ENCODE measurements around the gene HTR7. TPM values are rescaled to one million over a fixed set of nuclear protein-coding genes. Genes with fewer than 3 reads are reported as not detected.

Gene HTR7
- total RNA-seq, 2 experiments from 2014 or later = not detected

DNA sequence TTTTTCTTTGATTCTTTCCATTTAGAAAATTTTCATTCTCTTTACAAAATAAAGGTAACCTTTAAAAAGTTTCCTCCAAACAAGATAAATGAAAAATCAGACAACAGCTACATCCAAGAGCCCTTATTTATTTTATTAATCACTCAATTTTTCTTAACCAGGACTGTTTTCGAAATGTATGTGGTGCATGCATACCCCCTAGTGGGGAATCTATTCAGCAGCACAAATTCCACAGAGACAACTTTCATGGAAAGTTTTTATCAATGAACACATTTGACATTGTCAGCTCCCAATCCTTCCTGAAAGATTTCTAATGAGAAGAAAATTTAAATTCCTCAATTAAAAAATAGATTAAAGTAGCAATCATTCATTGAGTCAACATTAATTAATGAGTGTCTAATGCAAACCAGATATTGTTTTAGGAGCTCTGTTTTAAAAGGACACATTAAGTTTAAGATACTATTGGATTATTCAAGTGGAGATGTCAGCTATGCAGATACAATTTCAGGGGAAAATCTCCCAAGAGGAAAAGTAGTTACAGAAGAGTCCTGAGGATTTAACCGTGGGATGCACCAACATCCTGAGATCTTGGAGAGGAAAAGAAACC, 5.2 kb upstream of the HTR7 start:
- DNase-seq (no peak), ATAC-seq (no peak)
- H3K27ac Mint-ChIP-seq = no peak overlapping the region
- intact Hi-C loops (cut with micrococcal nuclease) = loop anchor here (5.0 kb wide), 1 partner anchor 1071 kb away; no protein-coding TSS in a partner anchor
- POLR2A ChIA-PET = no interaction called here
- no peak overlapping the region for H3K4me3 Mint-ChIP-seq
- no peaks in the 10 kb centered on the region for H3K36me3 Mint-ChIP-seq (ENCODE audit: low read depth)
- peaks cover 50% of the 10 kb centered on the region for H3K27me3 Mint-ChIP-seq
- no peaks in the 10 kb centered on the region for H3K9me3 Mint-ChIP-seq
- H3K4me1 Mint-ChIP-seq (ENCODE audit: low read depth) = peaks cover 9% of the 10 kb centered on the region
- CTCF ChIA-PET = interaction anchor here (0.9 to 5.6 kb wide), 11 partner anchors 9 to 387 kb away, joined by 3 to 56 read pairs (median 3); partner anchors contain the start of gene RPP30
- TF ChIP-seq, protein P1, sequence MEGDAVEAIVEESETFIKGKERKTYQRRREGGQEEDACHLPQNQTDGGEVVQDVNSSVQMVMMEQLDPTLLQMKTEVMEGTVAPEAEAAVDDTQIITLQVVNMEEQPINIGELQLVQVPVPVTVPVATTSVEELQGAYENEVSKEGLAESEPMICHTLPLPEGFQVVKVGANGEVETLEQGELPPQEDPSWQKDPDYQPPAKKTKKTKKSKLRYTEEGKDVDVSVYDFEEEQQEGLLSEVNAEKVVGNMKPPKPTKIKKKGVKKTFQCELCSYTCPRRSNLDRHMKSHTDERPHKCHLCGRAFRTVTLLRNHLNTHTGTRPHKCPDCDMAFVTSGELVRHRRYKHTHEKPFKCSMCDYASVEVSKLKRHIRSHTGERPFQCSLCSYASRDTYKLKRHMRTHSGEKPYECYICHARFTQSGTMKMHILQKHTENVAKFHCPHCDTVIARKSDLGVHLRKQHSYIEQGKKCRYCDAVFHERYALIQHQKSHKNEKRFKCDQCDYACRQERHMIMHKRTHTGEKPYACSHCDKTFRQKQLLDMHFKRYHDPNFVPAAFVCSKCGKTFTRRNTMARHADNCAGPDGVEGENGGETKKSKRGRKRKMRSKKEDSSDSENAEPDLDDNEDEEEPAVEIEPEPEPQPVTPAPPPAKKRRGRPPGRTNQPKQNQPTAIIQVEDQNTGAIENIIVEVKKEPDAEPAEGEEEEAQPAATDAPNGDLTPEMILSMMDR (IDR thresholded peaks at IDR 0.05) = peak; percentile 73

DNA sequence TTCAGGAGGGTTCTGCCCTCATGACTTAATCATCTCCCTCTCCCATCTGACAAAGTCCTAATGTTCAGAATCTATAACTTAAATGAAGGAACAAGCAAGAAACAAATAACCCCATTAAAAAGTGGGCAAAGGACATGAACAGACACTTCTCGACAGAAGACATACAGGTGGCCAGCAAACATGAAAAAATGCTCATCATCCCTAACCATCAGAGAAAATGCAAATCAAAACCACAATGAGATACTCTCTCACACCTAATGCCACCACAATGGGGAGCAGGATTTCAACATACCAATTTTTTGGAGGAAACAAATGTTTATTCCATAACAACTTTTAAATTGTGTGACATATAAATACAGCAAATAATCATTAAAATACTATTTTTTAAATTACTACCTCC, 3.0 kb upstream of the HTR7 start:
- POLR2A ChIA-PET = no interaction called here
- H3K9me3 Mint-ChIP-seq = no peaks in the 10 kb centered on the region
- intact Hi-C loops (cut with micrococcal nuclease) = loop anchor here (5.0 kb wide), 1 partner anchor 1068 kb away; no protein-coding TSS in a partner anchor

DNA sequence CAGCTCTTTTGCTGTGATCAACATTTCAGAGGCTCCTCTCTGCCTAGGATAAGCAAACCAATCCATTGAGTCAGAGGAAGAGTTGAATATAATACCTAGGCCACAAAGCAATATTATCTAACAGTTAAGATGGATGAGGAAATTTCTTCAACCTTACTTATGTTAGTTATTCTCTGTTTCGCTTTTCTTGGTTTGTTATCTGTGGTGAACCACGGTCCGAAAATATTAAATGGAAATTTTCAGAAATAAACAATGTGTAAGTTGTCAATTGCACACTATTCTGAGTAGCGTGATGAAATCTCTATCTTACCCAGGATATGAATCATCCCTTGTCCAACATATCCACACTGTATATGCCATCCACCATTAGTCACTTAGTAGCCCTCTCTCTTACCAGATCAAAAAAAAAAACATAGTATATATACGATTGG, 1.5 kb upstream of the HTR7 start:
- H3K4me3 Mint-ChIP-seq = no peak overlapping the region
- ChIA-PET POLR2A (no interaction called here), CTCF (no interaction called here)
- H3K27ac Mint-ChIP-seq = no peak overlapping the region
- intact Hi-C loops (cut with micrococcal nuclease) = loop anchor here (5.0 kb wide), 1 partner anchor 107 kb away; no protein-coding TSS in a partner anchor
- TF ChIP-seq, protein P1 (IDR thresholded peaks at IDR 0.05) = no peak
- H3K4me1 Mint-ChIP-seq (ENCODE audit: low read depth) = peaks cover 13% of the 10 kb centered on the region
- H3K27me3 Mint-ChIP-seq = peaks cover 59% of the 10 kb centered on the region
- ATAC-seq (peak; percentile 44), DNase-seq (no peak)
- no peaks in the 10 kb centered on the region for H3K36me3 Mint-ChIP-seq (ENCODE audit: low read depth)
- no peaks in the 10 kb centered on the region for H3K9me3 Mint-ChIP-seq

More for the DNA sequence above, 3.0 kb upstream of the HTR7 start:
- no peak overlapping the region for H3K4me3 Mint-ChIP-seq
- peaks cover 56% of the 10 kb centered on the region for H3K27me3 Mint-ChIP-seq
- DNase-seq (no peak), ATAC-seq (no peak)
- no peak overlapping the region for H3K27ac Mint-ChIP-seq
- H3K36me3 Mint-ChIP-seq (ENCODE audit: low read depth) = no peaks in the 10 kb centered on the region
- TF ChIP-seq, protein P1 (IDR thresholded peaks at IDR 0.05) = no peak
- peaks cover 13% of the 10 kb centered on the region for H3K4me1 Mint-ChIP-seq (ENCODE audit: low read depth)
- CTCF ChIA-PET = interaction anchor here (5.6 kb wide), 1 partner anchor 110 kb away, joined by 56 read pairs; no protein-coding TSS in a partner anchor

DNA sequence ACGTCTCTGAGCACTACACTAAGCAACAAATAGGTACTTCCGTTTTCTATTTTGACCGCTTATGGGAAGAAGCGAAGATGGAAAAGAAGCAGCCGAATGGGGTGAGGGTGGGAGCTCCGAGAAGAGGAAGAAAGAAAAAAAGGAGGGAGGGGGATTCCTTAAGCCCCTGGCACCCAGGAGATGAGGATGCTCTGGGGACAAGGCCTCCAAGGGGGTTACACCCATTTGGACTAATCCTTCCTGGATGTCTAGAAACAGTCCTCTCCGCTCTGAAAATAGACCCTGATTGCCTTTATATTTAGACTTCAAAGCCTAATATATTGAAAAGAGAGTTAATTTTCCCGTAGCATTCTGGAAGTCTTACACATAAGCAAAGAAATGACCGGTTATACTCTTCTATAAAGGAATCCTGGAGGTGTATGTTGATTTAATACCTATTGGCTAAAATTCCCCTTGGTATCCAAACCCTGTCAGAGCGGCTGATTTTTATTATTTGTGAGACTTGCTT, 676 bp upstream of the HTR7 start:
- H3K27ac Mint-ChIP-seq = no peak overlapping the region
- H3K4me1 Mint-ChIP-seq (ENCODE audit: low read depth) = peaks cover 13% of the 10 kb centered on the region
- H3K36me3 Mint-ChIP-seq (ENCODE audit: low read depth) = no peaks in the 10 kb centered on the region
- TF ChIP-seq, protein P1 (IDR thresholded peaks at IDR 0.05) = no peak
- intact Hi-C loops (cut with micrococcal nuclease) = loop anchor here (5.0 kb wide), 1 partner anchor 106 kb away; no protein-coding TSS in a partner anchor
- H3K4me3 Mint-ChIP-seq = peak overlapping the region; percentile 74
- H3K9me3 Mint-ChIP-seq = no peaks in the 10 kb centered on the region
- ATAC-seq = no peak
- H3K27me3 Mint-ChIP-seq = peaks cover 60% of the 10 kb centered on the region
- ChIA-PET CTCF (interaction anchor here (0.6 to 1.4 kb wide), 3 partner anchors 7 to 13 kb away, joined by 4 to 6 read pairs (median 4); partner anchors contain the start of gene RPP30), POLR2A (no interaction called here)
- DNase-seq = no peak

Measured in activated CD8-positive, alpha-beta T cell treated with anti-CD3 and anti-CD28 coated beads for 36 hours (primary cell).